Cardiac muscle cell (in vitro differentiated cells and primary cell): Measurements from ENCODE around the gene RCE1. TPM values are rescaled to one million over a fixed set of nuclear protein-coding genes. Genes with fewer than 3 reads are reported as not detected.

Experiments used
- DNase-seq, 2 donors: peaks; one replicate each; pipeline versions ENCODE4 v3.0.0 to v3.0.0-alpha.2; 2010 to 2017; ENCODE audit warnings: low read depth in 1 of 2, low spot score in 1 of 2
- H3K27ac ChIP-seq: fragments of 200-600 bp; sonication (generic); 2 replicates; pipeline ENCODE4 v1.5.1; 2016
- H3K27me3 ChIP-seq: fragments of 200-600 bp; sonication (generic); 2 replicates; pipeline ENCODE4 v1.6.0; 2016; ENCODE audit warnings: control low read depth
- H3K36me3 ChIP-seq: fragments of 200-600 bp; sonication (generic); 2 replicates; pipeline ENCODE4 v1.5.1; 2016; ENCODE audit warnings: control low read depth
- H3K4me1 ChIP-seq: fragments of 200-600 bp; sonication (generic); 2 replicates; pipeline ENCODE4 v1.8.1; 2017; ENCODE audit warnings: low read depth, mild to moderate bottlenecking, mixed run types
- H3K4me3 ChIP-seq: fragments of 200-600 bp; sonication (generic); 2 replicates; pipeline ENCODE4 v1.5.1; 2016; ENCODE audit warnings: mild to moderate bottlenecking
- H3K9me3 ChIP-seq: fragments of 200-600 bp; sonication (generic); 2 replicates; pipeline ENCODE4 v1.5.1; 2017; ENCODE audit warnings: low read depth, mild to moderate bottlenecking, control low read depth
- CTCF ChIP-seq: IDR thresholded peaks from 2 replicates; pipeline ENCODE4 v1.5.1; 2012; ENCODE audit warnings: low read depth, mild to moderate bottlenecking, low read length
- polyA plus RNA-seq: library from polyadenylated mRNA; unstranded; fragments of >200 nt; fragmentation: Nextera tagmentation; extraction: Ambion mirVana; gene quantifications from 2 replicates; pipeline ENCODE4 v1.2.1, GENCODE V29; 2016
- total RNA-seq: library from RNA; depleted of rRNA; stranded (reverse); fragments of >200 nt; gene quantifications from 2 replicates; pipeline ENCODE4 v1.2.3, GENCODE V29; 2016

The RCE1 gene
- total and polyA plus RNA-seq, 2 experiments from 2014 or later = 19.9 to 24.4 TPM

GRCh38 chr11:66882561-66883015 is 39.3 kb downstream of the RCE1 start:
- H3K4me3 ChIP-seq = no peak overlapping the region
- DNase-seq = no peak
- no peaks in the 10 kb centered on the region for H3K36me3 ChIP-seq
- TF ChIP-seq CTCF = no peak
- no peaks in the 10 kb centered on the region for H3K27me3 ChIP-seq
- H3K4me1 ChIP-seq = peaks cover 36% of the 10 kb centered on the region
- peak overlapping the region; percentile 72 for H3K27ac ChIP-seq
- H3K9me3 ChIP-seq = no peaks in the 10 kb centered on the region

GRCh38 chr11:66883016-66883965 is 40.0 kb downstream of the RCE1 start:
- Histone ChIP-seq H3K4me1 (peaks cover 36% of the 10 kb centered on the region), H3K27ac (peak overlapping the region; percentile 72), H3K27me3 (no peaks in the 10 kb centered on the region), H3K4me3 (no peak overlapping the region), H3K9me3 (no peaks in the 10 kb centered on the region), H3K36me3 (no peaks in the 10 kb centered on the region)
- peak; percentile 64 for TF ChIP-seq CTCF
- DNase-seq = peak; percentile 49 to 84

- Histone ChIP-seq H3K9me3 (no peaks in the 10 kb centered on the region), H3K27ac (no peak overlapping the region), H3K4me1 (peaks cover 34% of the 10 kb centered on the region), H3K27me3 (no peaks in the 10 kb centered on the region), H3K36me3 (no peaks in the 10 kb centered on the region), H3K4me3 (no peak overlapping the region)
- no peak for DNase-seq
- TF ChIP-seq CTCF = no peak
These were observed 41.2 kb downstream of the RCE1 start for GRCh38 chr11:66884443-66884842.

GRCh38 chr11:66885469-66885868 is 42.2 kb downstream of the RCE1 start:
- DNase-seq = no peak
- Histone ChIP-seq H3K4me1 (peaks cover 34% of the 10 kb centered on the region), H3K4me3 (no peak overlapping the region), H3K36me3 (no peaks in the 10 kb centered on the region), H3K27ac (no peak overlapping the region), H3K27me3 (no peaks in the 10 kb centered on the region), H3K9me3 (no peaks in the 10 kb centered on the region)
- no peak for TF ChIP-seq CTCF

- Histone ChIP-seq H3K36me3 (no peaks in the 10 kb centered on the region), H3K4me1 (peaks cover 28% of the 10 kb centered on the region), H3K27ac (no peak overlapping the region), H3K4me3 (no peak overlapping the region), H3K9me3 (no peaks in the 10 kb centered on the region), H3K27me3 (no peaks in the 10 kb centered on the region)
- no peak for TF ChIP-seq CTCF
- peak in 1 of 2 donors; percentile 12 for DNase-seq
These were observed 42.8 kb downstream of the RCE1 start for GRCh38 chr11:66885950-66886440.
